OCI-LY7 (cell line): Measurements from ENCODE around the gene RTN4R.

Experiments used
- EZH2phosphoT487 ChIP-seq: fragments of 200-600 bp; sonication (generic); IDR thresholded peaks from 2 replicates; pipeline ENCODE4 v1.6.1; 2018; ENCODE audit warnings: low read depth, borderline replicate concordance, mild to moderate bottlenecking, mixed run types, antibody characterized with exemption, low read length, moderate library complexity, mixed read lengths
- TF ChIP-seq, protein P1 (sequence below): fragments of 200-600 bp; sonication (generic); conservative IDR thresholded peaks from 2 replicates; pipeline ENCODE4 v1.5.1; 2014; ENCODE audit warnings: mild to moderate bottlenecking, antibody characterized with exemption, low read length, moderate library complexity, mixed read lengths

DNA sequence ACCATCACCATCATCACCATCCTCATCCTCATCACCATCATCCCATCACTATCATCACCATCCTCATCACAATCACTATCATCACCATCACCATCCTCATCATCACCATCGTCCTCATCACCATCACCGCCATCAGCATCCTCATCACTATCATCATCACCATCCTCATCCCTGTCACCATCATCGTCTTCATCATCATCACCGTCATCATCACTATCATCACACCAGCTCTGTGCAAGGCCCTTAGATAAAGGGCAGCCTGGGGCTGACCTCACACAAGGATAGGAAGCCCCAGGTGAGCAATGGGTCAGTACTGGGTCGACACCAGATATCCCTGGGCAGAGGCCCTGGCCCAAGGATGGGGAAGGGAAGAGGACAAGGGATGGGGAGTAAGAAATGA, 16.1 kb downstream of the RTN4R start:
- TF ChIP-seq, protein P1, sequence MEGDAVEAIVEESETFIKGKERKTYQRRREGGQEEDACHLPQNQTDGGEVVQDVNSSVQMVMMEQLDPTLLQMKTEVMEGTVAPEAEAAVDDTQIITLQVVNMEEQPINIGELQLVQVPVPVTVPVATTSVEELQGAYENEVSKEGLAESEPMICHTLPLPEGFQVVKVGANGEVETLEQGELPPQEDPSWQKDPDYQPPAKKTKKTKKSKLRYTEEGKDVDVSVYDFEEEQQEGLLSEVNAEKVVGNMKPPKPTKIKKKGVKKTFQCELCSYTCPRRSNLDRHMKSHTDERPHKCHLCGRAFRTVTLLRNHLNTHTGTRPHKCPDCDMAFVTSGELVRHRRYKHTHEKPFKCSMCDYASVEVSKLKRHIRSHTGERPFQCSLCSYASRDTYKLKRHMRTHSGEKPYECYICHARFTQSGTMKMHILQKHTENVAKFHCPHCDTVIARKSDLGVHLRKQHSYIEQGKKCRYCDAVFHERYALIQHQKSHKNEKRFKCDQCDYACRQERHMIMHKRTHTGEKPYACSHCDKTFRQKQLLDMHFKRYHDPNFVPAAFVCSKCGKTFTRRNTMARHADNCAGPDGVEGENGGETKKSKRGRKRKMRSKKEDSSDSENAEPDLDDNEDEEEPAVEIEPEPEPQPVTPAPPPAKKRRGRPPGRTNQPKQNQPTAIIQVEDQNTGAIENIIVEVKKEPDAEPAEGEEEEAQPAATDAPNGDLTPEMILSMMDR: no peak
- TF ChIP-seq EZH2phosphoT487: no peak
